A549 (cell line): ENCODE results near the gene ZYG11B. TPM values are rescaled to one million over a fixed set of nuclear protein-coding genes. Genes with fewer than 3 reads are reported as not detected.

ENCODE experiments used
- ATAC-seq, 2 experiments: fragments of 200-7000 bp in 1 of 2; fragments of >200 bp in 1 of 2; cut with Nextera tagmentation in 1 of 2; cut with Tn5 transposase in 1 of 2; 3 replicates each; pipeline versions ENCODE4 v1.8.0 to v1.9.1; 2018 to 2020; ENCODE audit warnings: mild to moderate bottlenecking in 1 of 2, moderate library complexity in 1 of 2
- CTCF ChIA-PET: fragments of 300-600 bp; sonication (Branson Sonifier 250); formaldehyde crosslinking; extraction: SDS; loops from one replicate; lab custom pipeline; 2021; ENCODE audit warnings: antibody characterized with exemption, inconsistent platforms; lab: Yijun Ruan, JAX
- POLR2A ChIA-PET: fragments of 350-600 bp; formaldehyde crosslinking; extraction: SDS; loops from one replicate; lab custom pipeline; 2021; ENCODE audit warnings: antibody characterized with exemption, inconsistent platforms; lab: Yijun Ruan, JAX
- DNase-seq, 2 experiments: peaks; one replicate each; pipeline versions ENCODE4 v3.0.0 to v3.0.0-alpha.2; 2011 to 2016; ENCODE audit warnings: low read depth in 1 of 2, low spot score in 1 of 2
- FAIRE-seq: peaks from 2 replicates; lab custom pipeline; 2011; peaks lifted over from hg19 to GRCh38; lab: Jason Lieb, UNC
- H3K27ac ChIP-seq, 2 experiments: fragments of >200 bp; sonication (Bioruptor Twin); formaldehyde crosslinking; 3 replicates each; pipeline ENCODE4 v1.5.1; 2016 to 2017
- H3K4me1 ChIP-seq: fragments of >200 bp; sonication (Bioruptor Twin); formaldehyde crosslinking; 3 replicates; pipeline ENCODE4 v1.6.1; 2016
- H3K4me2 ChIP-seq: fragments of >200 bp; sonication (Bioruptor Twin); formaldehyde crosslinking; 3 replicates; pipeline ENCODE4 v1.6.1; 2016
- H3K4me3 ChIP-seq: fragments of >200 bp; sonication (Bioruptor Twin); formaldehyde crosslinking; 3 replicates; pipeline ENCODE4 v1.5.1; 2016
- H3K9me3 ChIP-seq: fragments of >200 bp; sonication (Bioruptor Twin); formaldehyde crosslinking; 3 replicates; pipeline ENCODE4 v1.6.1; 2016
- BCL3 ChIP-seq: fragments of >200 bp; sonication (Bioruptor Twin); formaldehyde crosslinking; IDR thresholded peaks from 3 replicates; pipeline ENCODE4 v1.6.1; 2016
- BHLHE40 ChIP-seq: IDR thresholded peaks from 2 replicates; pipeline ENCODE4 v1.6.1; 2012; ENCODE audit warnings: low read depth, low read length, inconsistent platforms
- CEBPB ChIP-seq, 2 experiments: fragments of >200 bp in 1 of 2; sonication (Bioruptor Twin) in 1 of 2; formaldehyde crosslinking in 1 of 2; IDR thresholded peaks; 2 replicates each; pipeline ENCODE4 v1.6.1; 2012 to 2016
- CHD2 ChIP-seq: fragments of 150-350 bp; IDR thresholded peaks from 2 replicates; pipeline ENCODE4 v1.6.1; 2014; ENCODE audit warnings: low read length; ENCODE audit not compliant: partially characterized antibody
- EHF ChIP-seq: fragments of 250-450 bp; sonication (Bioruptor Pico); IDR thresholded peaks from 2 replicates; pipeline ENCODE4 v1.5.0; 2020; ENCODE audit warnings: mild to moderate bottlenecking
- EHMT2 ChIP-seq: fragments of 200-600 bp; sonication (generic); IDR thresholded peaks from 2 replicates; pipeline ENCODE4 v1.6.1; 2016; ENCODE audit warnings: antibody characterized with exemption, low read depth, mild to moderate bottlenecking, moderate library complexity
- EP300 ChIP-seq, 2 experiments: fragments of >200 bp; sonication (Bioruptor Twin); formaldehyde crosslinking; IDR thresholded peaks; 2 replicates in 1 of 2; 3 replicates in 1 of 2; pipeline ENCODE4 v1.6.1; 2016 to 2017
- ESRRA ChIP-seq: fragments of 150-350 bp; IDR thresholded peaks from 2 replicates; pipeline ENCODE4 v1.6.1; 2014; ENCODE audit warnings: mild to moderate bottlenecking, low read length, borderline replicate concordance
- FOSB ChIP-seq: fragments of 250-450 bp; sonication (Bioruptor Pico); IDR thresholded peaks from 2 replicates; pipeline ENCODE4 v1.5.0; 2020; ENCODE audit warnings: mild to moderate bottlenecking, moderate library complexity
- FOSL2 ChIP-seq, 2 experiments: fragments of 450-650 bp in 1 of 2; fragments of >200 bp in 1 of 2; sonication (Bioruptor Twin) in 1 of 2; formaldehyde crosslinking; IDR thresholded peaks; 2 replicates each; pipeline versions ENCODE4 v1.5.0 to v1.6.1; 2016 to 2020; ENCODE audit warnings: mild to moderate bottlenecking in 1 of 2, moderate library complexity in 1 of 2
- FOXS1 ChIP-seq: fragments of 250-450 bp; sonication (Bioruptor Pico); IDR thresholded peaks from 2 replicates; pipeline ENCODE4 v1.5.0; 2020; ENCODE audit warnings: mild to moderate bottlenecking, moderate library complexity
- HDAC2 ChIP-seq: fragments of 200-600 bp; sonication (generic); IDR thresholded peaks from 2 replicates; pipeline ENCODE4 v1.6.1; 2016
- HEYL ChIP-seq: fragments of 250-450 bp; sonication (Bioruptor Pico); IDR thresholded peaks from 2 replicates; pipeline ENCODE4 v1.8.0; 2021; ENCODE audit warnings: mild to moderate bottlenecking, moderate library complexity
- HOXB13 ChIP-seq: fragments of 250-450 bp; sonication (Bioruptor Pico); IDR thresholded peaks from 2 replicates; pipeline ENCODE4 v1.5.0; 2020; ENCODE audit warnings: low read depth, mild to moderate bottlenecking, moderate library complexity
- HOXB5 ChIP-seq: fragments of 250-450 bp; sonication (Bioruptor Pico); IDR thresholded peaks from 2 replicates; pipeline ENCODE4 v1.5.0; 2020; ENCODE audit warnings: mild to moderate bottlenecking, moderate library complexity
- JUNB ChIP-seq: fragments of >200 bp; sonication (Bioruptor Twin); formaldehyde crosslinking; IDR thresholded peaks from 2 replicates; pipeline ENCODE4 v1.6.1; 2016
- KDM1A ChIP-seq: fragments of 200-600 bp; sonication (generic); IDR thresholded peaks from 2 replicates; pipeline ENCODE4 v1.6.1; 2016; ENCODE audit warnings: low read depth, mild to moderate bottlenecking
- MAX ChIP-seq: IDR thresholded peaks from 2 replicates; pipeline ENCODE4 v1.6.1; 2012
- NPAS2 ChIP-seq: fragments of 250-450 bp; sonication (Bioruptor Pico); IDR thresholded peaks from 2 replicates; pipeline ENCODE4 v1.8.0; 2022; ENCODE audit warnings: mild to moderate bottlenecking, moderate library complexity, borderline replicate concordance
- POLR2A ChIP-seq: IDR thresholded peaks from 2 replicates; pipeline ENCODE4 v1.6.1; 2012; ENCODE audit warnings: mild to moderate bottlenecking, low read length
- RCOR1 ChIP-seq: fragments of 150-350 bp; IDR thresholded peaks from 2 replicates; pipeline ENCODE4 v1.6.1; 2014; ENCODE audit warnings: antibody characterized with exemption, low read length, low read depth
- REST ChIP-seq: fragments of 200-600 bp; sonication (generic); IDR thresholded peaks from 2 replicates; pipeline ENCODE4 v1.6.1; 2016; ENCODE audit warnings: antibody characterized with exemption, mild to moderate bottlenecking, moderate library complexity
- TP53 ChIP-seq: fragments of 250-450 bp; sonication (Bioruptor Pico); IDR thresholded peaks from 2 replicates; pipeline ENCODE4 v1.5.0; 2021; ENCODE audit warnings: mild to moderate bottlenecking, moderate library complexity
- USF2 ChIP-seq: fragments of 450-650 bp; IDR thresholded peaks from 2 replicates; pipeline ENCODE4 v1.6.1; 2014; ENCODE audit warnings: antibody characterized with exemption
- WGBS: methylation state at CpG from one replicate; pipeline ENCODE4 v1.1.6; 2017; ENCODE audit errors: missing lambda C conversion rate; 5-methylcytosine and 5-hydroxymethylcytosine counted together
- polyA plus RNA-seq, 4 experiments: library from polyadenylated mRNA; depleted of rRNA in 3 of 4; stranded (reverse); fragments of >200 nt; fragmentation: RNase III in 1 of 4; extraction: RNeasy Plus Mini Kit Qiagen cat#74134 plus additional on column Dnase treatment in 1 of 4; gene quantifications; 2 replicates in 3 of 4; 3 replicates in 1 of 4; pipeline ENCODE4 v1.2.3, GENCODE V29; 2011 to 2017
- TF ChIP-seq, protein P1 (sequence below): fragments of >200 bp; sonication (Bioruptor Twin); formaldehyde crosslinking; IDR thresholded peaks from 2 replicates; pipeline ENCODE4 v1.6.1; 2016
- TF ChIP-seq, protein P2 (sequence below): fragments of >200 bp; sonication (Bioruptor Twin); formaldehyde crosslinking; IDR thresholded peaks from 3 replicates; pipeline ENCODE4 v1.5.1; 2016

Gene ZYG11B
- polyA plus RNA-seq, 2 of the 4 experiments (the other 2 are of a cell fraction) = 5.8 to 14.1 TPM

GRCh38 chr1:52739699-52740467, 13.6 kb downstream of the ZYG11B start:
- FAIRE-seq = no peak
- Histone ChIP-seq H3K27ac (no peak overlapping the region), H3K4me2 (no peak overlapping the region), H3K4me1 (peaks cover 12% of the 10 kb centered on the region; the same call in 2 of the 3 replicates), H3K9me3 (no peaks in the 10 kb centered on the region), H3K4me3 (no peak overlapping the region)
- no peak for ATAC-seq
- WGBS = 84% methylated on average over 4 of the region's 4 CpGs
- CTCF ChIA-PET = interaction anchor here (0.6 to 1.4 kb wide), 5 partner anchors 9 to 437 kb away, joined by 3 read pairs; partner anchors contain the start of gene ZYG11B
- DNase-seq = no peak
- TF ChIP-seq, protein P1, sequence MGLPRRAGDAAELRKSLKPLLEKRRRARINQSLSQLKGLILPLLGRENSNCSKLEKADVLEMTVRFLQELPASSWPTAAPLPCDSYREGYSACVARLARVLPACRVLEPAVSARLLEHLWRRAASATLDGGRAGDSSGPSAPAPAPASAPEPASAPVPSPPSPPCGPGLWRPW = no peak
- TF ChIP-seq JUNB (no peak), FOXS1 (CRISPR knock-in tag) (no peak), TP53 (CRISPR knock-in tag) (no peak), HOXB5 (CRISPR knock-in tag) (no peak), POLR2A (no peak), RCOR1 (no peak), CEBPB (IDR thresholded peaks at IDR 0.05) (no peak), EHF (CRISPR knock-in tag) (no peak), CHD2 (no peak), REST (no peak), USF2 (no peak), HDAC2 (no peak), KDM1A (no peak), FOSL2 (IDR thresholded peaks at IDR 0.05) (no peak), FOSL2 (CRISPR knock-in tag; IDR thresholded peaks at IDR 0.05) (no peak), ESRRA (no peak), BHLHE40 (no peak)
- TF ChIP-seq, protein P2, sequence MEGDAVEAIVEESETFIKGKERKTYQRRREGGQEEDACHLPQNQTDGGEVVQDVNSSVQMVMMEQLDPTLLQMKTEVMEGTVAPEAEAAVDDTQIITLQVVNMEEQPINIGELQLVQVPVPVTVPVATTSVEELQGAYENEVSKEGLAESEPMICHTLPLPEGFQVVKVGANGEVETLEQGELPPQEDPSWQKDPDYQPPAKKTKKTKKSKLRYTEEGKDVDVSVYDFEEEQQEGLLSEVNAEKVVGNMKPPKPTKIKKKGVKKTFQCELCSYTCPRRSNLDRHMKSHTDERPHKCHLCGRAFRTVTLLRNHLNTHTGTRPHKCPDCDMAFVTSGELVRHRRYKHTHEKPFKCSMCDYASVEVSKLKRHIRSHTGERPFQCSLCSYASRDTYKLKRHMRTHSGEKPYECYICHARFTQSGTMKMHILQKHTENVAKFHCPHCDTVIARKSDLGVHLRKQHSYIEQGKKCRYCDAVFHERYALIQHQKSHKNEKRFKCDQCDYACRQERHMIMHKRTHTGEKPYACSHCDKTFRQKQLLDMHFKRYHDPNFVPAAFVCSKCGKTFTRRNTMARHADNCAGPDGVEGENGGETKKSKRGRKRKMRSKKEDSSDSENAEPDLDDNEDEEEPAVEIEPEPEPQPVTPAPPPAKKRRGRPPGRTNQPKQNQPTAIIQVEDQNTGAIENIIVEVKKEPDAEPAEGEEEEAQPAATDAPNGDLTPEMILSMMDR = no peak
- POLR2A ChIA-PET = no interaction called here

- Histone ChIP-seq H3K4me1 (peaks cover 24% of the 10 kb centered on the region; the same call in 2 of the 3 replicates), H3K4me2 (no peak overlapping the region), H3K27ac (no peak overlapping the region), H3K4me3 (no peak overlapping the region), H3K9me3 (no peaks in the 10 kb centered on the region)
- DNase-seq (no peak), ATAC-seq (no peak), FAIRE-seq (no peak)
- ChIA-PET POLR2A (no interaction called here), CTCF (interaction anchor here (0.6 kb wide), 1 partner anchor 13 kb away, joined by 3 read pairs; no protein-coding TSS in a partner anchor)
- WGBS = 80% methylated on average over 3 of the region's 3 CpGs
- TF ChIP-seq HEYL (CRISPR knock-in tag) (no peak), BCL3 (no peak), NPAS2 (no peak), FOSB (CRISPR knock-in tag) (no peak), TP53 (CRISPR knock-in tag) (no peak), EHMT2 (no peak), EP300 (IDR thresholded peaks at IDR 0.05) (no peak), REST (no peak), HOXB13 (CRISPR knock-in tag) (no peak), MAX (no peak)
These were observed 15.0 kb downstream of the ZYG11B start for GRCh38 chr1:52741259-52741658.
